HG02943 (cell line): Measurements from ENCODE around the gene HPS1.
A peak's percentile ranks its signal among the peaks of the same experiment; 100 is the strongest.

Source experiments
- ATAC-seq: cut with Tn5 transposase; IDR thresholded peaks from one replicate; pipeline ENCODE4 v1.9.1; 2021; ENCODE audit warnings: mild to moderate bottlenecking, low read depth, moderate library complexity; ENCODE audit not compliant: unreplicated experiment

Gene HPS1

DNA sequence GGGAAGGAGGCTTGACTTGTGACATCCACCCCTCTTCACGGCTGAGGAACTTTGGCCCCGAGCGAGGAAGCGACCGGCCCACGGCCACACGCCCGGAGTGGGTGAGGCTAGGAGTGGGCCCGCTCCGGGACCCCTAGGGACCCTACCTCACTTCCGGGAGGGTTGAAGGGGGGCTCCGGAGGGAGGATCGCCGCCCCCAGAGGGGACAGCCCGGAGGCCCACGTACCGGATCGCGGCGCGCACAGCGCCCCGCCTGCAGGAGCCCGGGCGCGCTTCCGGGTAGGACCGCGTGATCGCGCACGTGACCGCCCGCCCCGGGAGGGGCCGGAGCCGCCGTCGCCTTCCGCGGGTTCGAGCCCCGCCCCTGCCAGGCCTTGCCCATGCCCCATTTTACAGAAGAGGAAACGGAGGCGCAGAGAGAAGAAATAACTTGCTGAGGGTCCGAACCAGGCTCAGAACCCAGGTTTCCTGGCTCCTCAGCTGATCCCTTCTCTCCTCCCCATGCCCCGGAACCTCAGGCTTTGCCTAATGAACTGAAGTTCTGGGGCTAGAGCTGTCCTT is at the start of gene HPS1:
TSS of gene HPS1 (minus strand) at position 275 of the 561 bp plus-strand sequence. CDS start 3,695 bp downstream, outside the sequence.
- peak; percentile 77 for ATAC-seq

DNA sequence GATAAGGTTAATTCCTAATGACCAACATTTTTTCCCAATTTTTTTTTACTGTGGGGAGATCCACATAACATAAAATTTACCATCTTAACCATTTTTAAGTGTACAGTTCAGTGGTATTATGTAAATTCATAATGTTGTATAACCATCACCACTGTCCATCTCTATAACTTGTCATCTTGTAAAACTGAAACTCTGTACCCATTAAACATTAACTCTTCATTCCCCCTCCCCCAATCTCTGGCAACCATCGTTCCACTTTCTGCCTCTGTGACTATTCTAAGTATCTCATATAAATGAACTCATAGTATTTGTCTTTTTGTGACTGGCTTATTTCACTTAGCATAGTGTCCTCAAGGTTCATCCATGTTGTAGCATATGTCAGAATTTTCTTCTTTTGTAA is 46.0 kb upstream of the HPS1 start:
- ATAC-seq = no peak

DNA sequence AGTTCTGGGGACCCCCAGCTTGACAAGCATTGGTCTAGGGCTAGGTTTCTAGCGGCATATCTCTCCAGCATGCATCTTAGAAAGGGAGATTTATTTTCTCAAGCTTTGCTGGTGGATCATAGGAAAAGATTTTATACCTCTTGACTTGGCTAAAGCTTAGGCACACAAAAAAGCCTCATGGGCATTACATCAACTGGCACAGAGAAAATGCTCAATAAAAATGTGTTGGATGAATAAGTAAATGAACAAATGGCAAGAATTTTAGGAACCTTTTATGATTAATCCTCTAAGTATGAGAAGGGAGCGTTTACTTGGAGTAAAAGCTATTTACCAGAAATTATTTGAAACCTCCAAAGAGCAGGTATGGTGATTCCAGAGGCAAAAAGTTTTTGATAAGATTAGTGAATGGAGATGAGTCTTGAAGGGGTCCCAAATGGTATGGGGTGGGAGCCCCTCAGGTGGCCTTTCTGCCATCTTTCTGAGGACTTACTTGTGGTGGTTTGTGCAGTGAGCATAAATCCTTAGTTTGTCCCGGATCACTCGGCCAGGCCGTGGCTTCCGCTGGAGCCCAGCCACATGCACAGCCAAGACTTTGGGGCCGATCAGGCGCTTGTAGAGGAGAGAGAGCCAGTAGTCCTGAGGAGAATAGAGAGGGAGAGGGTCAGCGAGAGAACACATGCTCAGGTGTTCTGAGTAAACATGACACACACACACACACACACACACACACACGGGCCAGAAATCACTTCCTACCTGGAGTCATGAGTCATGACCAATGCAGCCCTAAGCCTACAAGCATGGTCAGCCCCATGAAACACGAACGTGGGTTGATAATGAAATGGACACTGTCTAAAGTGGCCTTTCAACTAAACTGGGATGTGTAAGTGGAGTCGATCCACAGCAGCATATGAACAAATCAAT is 43.1 kb upstream of the HPS1 start:
- no peak for ATAC-seq

DNA sequence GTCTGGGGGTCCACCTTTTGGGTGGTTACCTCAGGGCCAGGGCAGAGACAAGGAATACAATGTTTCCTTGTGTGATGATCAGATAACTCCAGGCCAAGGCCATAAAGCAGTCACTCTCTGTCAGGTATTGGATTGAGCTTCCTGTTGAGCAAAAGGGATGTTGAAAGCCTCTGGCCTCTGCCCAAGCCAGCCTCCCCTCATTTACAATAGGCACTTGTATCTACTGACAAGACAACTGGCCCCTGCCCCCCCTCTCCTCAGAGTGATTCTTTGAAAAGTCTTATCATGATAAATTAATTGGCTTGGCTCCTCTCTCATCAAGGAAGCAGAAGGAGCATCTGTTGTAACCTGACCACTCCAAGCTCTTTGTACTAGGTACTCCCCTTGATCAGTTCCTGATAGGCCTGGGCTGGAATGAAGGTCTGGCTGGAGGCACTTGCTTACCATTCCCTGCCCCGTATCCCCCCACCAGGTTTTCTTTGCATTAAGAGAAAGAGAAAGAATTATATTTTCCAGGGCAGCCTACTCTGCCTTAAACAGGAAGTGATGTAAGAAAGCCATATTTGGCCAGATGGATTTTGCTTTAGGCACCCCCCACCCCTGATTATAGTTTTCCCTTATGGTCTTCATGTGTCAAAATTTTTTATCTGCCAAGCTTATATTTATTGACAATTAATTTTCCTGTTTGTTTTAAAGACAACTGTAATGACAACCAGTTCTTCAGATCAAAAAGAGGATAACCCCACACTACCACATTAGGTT is 42.1 kb upstream of the HPS1 start:
- ATAC-seq = no peak

DNA sequence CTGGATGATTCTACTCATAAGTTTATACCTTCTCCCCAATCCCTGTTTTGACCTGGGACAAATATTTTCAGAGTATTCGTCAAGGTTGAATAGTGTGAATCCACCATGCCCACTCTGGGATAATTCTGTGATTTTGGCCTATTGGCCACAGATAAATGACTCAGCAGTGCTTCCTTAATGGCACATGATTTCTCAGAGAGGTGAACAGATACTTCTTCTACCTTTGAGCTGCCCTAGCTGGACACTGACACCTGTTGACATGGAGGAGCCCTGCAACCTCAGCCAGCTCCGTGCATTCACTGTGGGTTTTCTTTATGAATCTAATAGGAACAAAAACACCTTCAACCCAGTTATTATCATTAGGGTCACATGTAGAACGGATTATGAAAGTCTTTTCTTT is 40.9 kb upstream of the HPS1 start:
- ATAC-seq = no peak

DNA sequence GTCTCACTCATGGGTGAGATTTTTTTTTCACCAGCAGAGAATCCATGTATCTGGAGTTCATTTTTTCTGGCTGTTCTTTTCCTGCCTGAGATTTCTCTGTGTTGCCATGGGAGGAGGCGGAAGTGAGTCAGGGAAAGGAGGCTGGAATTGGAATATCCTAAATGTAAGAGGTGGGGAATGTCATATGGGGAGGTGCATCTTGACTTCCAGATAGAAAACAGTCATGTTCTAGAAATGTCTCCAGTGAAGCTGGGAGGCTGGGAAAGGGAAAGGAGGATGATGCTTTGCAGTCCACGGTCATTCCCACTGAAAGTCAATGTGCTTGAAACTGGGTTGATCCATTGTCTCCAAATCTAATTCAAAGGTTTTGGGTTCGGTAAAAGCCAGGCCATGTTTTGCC is 39.7 kb upstream of the HPS1 start:
- ATAC-seq = no peak

DNA sequence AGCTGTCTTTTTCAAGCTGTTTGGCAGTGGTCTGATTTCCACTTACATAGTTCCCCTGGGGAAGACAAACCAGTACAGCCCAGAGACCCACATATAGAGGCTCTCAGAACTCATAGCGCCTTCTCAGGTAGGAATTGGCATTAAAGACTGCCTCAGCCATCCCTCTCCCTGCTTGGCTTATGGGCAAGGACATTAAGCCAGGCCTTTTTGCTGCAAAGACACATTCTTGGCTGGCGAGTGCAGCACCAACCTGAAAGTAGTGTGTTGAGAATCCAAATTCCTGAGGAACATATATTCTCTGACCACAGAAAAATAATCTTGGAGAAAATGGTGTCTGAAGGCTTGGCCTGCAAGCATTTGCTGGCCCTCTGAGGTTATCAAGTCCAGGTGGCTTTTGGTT is 39.2 kb upstream of the HPS1 start:
- ATAC-seq = no peak

DNA sequence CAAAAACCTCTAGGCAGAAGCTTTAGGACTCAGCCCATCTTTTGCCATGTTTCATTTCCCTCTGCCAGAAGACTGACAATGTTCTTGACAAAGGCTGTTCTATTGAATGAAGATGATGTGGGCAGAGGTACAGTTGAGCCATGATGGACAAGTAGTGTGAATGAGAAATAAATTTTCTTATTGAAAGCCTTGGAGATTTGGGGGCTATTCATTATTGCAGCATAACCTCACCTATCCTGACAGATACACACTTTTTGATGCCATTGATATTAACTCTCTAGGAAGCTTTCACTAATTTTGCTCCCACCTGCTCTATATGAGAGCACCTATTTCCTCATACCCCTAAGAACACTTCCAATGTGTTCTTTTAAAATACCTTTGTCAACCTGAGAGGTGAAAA is 36.9 kb upstream of the HPS1 start:
- no peak for ATAC-seq

DNA sequence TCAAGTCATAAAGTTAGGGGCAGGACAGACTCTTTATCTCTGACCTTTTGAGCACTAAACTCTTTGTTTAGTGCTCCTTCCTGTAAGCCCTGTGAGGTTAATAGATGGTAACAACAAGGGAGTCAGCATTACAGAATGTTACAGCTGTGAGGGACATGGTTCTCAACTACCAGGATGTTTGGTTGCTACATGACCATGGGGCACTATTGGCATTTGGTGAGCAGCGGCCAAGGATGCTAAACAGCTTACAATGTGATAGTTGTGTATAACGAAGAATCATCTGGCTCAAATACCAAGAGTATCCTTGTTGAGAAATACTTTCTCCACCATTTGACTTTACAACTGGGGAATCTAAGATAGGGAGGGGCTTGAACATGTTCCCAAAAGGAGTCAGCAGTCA is 35.4 kb upstream of the HPS1 start:
- no peak for ATAC-seq

DNA sequence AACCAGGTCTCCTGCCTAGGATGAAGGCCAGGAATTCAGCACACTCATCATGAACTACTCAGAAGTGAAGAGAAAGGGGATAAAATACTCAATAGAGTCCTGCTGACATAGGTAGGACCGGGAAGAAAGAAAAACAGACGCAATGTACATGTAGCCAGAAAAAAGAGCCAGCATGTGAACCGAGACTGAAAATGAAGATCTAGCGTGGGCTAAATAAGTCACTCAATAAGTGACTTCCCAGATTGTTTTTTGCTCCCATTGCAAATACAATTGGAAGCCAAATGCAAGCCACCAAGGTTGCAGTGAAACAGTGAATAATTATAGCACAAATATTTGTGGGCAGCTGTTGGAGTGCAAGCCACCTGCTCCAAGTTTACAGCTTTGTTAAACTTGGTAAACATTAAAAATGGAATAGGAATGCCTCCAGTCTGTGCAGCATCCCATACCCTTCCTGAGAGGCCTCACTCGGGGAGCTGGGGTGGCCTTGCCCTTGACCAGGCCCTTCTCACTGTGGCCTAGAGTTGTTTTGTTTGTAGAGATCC is 34.7 kb upstream of the HPS1 start:
- no peak for ATAC-seq

DNA sequence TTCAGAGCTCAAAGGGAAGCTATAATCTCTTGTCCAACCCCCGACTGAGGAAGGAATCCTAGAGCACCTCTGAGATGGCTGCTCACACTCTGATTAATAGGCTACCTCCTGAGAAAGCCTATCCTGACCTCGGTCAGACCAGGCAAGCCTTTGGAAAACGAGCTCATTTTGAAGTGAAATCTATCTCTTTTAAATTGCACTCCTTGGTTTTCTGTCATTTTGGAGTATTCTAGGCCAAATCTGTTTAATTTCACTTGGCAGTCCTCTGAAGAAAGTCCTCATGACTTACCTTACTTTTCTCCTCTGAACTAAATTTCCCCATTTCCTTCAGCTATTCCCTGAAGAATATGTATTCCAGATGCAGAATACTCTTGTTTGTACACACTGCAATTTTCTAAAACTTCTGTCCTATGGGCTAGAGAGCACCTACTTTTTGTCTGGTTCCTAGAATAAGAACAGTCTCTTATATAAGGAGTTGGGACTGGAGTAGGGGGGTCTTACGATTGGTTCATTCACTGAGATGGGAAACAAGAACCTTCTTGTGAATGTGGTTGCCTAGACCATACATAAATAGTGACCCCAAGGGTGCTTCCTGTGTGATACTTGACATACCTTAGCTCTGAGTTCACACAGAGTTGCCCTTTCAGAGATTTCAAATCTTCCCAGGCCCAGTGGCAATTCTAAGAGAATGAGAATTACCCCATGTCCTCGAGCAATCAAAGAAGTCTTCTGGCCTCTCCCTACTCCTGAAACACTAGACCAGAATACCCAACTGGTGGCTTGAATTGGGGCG is 31.9 kb upstream of the HPS1 start:
- no peak for ATAC-seq

DNA sequence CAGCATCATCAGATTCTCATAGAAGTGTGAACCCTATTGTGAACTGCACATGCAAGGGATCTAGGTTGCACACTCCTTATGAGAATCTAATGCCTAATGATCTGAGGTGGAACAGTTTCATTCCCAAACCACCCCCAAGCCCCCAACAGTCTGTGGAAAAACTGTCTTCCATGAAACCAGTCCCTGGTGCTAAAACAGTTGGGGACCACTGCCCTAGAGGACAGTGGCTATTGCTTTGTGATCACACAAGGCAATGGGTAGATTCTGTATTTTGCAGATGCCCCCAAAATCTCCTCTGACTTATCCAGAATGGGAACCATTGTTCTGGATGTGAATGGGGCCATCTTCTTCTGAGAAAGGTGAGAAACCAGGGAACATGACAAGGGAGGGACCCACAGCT is 31.1 kb upstream of the HPS1 start:
- ATAC-seq = no peak

DNA sequence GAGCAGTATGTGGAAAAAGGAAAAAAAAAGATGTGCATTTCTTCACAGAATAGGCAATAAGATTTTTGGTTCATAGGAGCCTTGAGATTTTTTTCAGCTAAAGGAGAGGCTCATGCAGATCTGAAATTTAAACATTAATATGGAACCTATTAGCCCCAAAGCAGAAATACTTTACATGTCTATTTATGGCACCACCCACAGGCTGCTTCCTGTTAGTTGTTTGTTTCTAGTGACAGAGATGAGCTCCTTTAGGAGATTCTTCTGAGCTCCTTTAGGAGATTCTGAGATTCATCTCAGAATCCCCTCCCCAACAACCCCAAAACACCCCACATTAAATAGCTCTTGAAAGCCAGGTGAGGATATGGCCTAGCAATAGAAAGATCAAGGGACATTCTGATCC is 27.9 kb upstream of the HPS1 start:
- ATAC-seq = no peak

DNA sequence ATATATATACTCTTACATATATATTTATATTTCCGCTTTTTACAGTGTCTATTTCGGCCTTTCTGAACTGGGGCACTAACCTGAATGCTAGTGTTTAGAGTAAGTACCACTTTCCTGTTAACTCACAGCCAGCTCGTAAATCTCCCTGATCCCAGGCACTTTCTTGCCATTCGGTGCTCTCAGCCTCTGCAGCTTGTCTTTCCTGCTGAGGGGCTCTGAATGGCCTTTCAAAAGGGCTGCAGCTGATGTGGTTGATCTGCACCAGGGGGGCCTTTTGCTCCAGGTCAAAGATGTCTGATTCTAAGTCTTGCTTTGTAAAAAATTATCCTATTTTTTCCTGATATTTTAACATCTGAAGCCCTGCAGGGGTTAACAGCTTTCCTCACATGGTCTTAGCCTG is 25.5 kb upstream of the HPS1 start:
- no peak for ATAC-seq

DNA sequence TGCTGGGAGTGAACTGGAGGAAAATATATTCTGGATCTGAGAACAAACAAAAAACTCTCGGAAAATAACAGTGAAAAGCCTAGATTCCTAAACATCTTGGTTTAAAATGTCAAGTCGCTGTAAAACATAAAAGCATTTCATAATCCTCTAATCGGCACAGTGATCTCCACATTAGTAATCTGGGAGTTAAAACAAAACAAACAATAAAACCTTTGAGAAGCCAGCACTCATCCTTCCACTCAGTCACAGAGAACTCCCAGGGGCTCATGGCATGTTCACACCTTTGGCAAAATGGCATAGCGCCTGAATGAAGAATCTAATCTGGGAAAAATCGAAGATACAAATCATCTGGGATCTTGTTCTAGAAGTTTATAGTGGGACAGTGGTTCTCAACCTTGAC is 24.1 kb upstream of the HPS1 start:
- no peak for ATAC-seq

DNA sequence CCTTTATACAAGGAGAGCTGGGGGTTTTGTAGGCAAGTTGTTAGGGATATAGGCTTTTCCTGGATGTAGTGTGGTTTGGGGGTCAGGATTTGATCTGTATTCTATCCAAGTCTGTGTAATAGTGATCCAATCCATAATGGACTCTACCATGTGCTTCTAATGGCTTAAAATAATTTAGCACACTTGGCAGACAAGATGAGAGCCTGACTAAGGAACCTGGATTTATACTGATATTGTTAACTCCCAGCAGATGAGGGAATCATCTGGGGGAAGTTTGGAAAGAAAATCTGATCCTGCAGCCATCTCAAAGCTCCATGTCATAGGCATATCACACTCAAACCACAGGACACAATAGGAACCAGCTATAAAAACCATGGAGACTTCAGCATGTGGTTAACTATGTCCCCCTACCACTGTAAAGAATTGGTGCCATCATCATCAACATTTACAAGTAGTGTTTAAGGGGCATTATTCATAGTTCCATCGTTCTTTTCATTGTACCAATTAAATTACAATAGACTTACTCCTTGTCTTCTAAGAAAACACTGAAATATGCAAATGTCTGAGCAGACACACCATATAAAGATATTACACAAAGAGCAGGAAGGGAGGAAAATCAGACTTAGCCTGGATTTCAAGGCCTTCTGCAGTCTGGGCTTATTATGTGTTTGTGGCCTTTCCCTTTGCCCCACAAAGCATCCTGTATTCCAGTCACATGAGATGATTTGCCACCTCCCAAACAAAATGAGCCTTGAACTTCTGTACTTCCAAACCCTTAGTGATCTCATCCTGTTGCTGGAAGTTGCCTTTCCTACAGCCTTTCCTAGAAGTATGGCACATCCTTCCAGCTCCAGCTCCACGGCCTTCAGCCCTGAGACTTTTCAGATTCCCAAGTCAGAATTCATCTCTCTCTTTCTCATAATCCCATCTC is 22.5 kb upstream of the HPS1 start:
- ATAC-seq = no peak

DNA sequence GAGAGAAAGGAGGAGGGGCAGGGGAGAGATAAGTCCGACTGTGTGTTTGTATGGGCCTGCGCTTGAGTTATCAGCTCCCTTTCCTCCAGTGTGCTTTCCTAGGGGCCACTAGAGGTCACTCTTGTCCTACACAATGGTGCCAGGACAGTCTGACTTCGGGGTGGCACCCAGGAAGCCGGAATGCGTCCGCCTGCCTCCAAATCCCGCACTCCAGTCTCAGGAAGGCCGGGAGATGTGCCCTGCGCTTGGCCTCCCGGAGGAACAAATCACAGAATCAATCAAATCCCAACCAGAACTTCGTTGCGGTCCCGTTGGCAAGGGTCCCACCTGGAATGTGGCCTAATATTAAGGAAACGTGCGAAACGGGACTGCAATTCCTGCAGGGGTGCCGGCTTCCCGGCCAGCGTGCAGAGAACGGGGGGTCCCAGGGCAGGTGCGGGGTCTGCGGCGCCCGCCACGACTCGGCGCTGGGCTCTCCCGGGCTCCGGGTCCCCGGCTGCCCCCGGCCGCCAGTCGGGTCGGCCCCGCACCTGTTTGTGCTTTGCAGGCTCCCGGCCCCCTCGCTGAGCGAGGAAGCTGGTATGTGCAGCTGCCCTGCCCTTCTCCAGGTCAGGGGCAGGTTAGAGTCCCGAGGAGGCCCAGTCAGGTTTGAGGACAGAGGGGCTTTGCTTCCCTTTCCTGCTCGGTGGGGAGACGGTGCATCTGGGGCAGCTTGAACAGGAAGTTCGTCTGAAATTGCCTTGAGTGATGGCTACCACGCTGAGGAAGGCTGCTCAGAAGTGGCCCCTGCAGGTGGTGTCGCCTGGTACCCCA is 21.0 kb upstream of the HPS1 start:
- ATAC-seq = peak; percentile 93

DNA sequence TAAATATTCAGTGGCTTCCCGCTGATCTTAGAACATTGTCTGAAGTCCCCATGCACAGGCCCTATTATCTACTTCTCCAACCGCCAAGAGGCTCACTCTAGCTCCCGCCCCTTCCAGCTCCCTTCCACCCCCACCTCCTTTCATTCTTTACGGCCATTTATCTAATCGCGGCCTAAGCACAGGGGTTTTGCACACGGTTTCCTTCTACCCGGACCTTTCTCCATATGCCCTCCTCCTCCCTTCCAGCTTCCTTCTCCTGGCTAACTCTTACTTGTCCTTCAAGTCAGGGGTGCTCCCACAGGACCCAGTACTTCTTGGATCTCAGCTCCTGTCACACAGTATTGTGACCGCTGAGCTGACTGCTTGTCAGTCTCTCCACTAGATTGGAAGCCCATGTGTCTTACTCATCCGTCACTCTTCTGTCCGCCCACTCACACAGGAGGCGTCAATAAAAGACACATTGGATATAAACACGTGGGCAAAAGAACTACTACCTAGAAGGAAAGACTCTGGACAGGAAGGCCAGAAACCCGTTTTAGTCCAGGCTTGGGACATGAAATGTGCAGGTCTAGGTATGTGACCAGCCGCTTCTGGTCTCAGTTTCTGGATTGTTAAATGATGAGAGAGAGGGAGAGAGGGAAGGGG is 20.2 kb upstream of the HPS1 start:
- ATAC-seq = no peak
